HepG2 (cell line): Measurements from ENCODE around the gene GPC6. TPM values are rescaled to one million over a fixed set of nuclear protein-coding genes. Genes with fewer than 3 reads are reported as not detected.

Source experiments
- ATAC-seq: fragments of 200-7000 bp; cut with Tn5 transposase; 3 replicates; pipeline ENCODE4 v1.9.1; 2020; ENCODE audit warnings: mild to moderate bottlenecking, moderate library complexity
- BruUV-seq: library from RNA; stranded (reverse); fragments of 400-500 nt; replicated peaks from 2 replicates; lab custom pipeline; 2021; lab: Mats Ljungman, UMichigan
- CTCF ChIA-PET: fragments of 300-600 bp; formaldehyde crosslinking; extraction: SDS; loops from one replicate; lab custom pipeline; 2021; ENCODE audit warnings: low total read pairs, inconsistent platforms, low intra/inter-chr PET ratio; lab: Yijun Ruan, JAX
- POLR2A ChIA-PET: fragments of 350-600 bp; sonication (Branson Sonifier 250); formaldehyde crosslinking; loops from one replicate; lab custom pipeline; 2020; ENCODE audit warnings: antibody characterized with exemption, inconsistent platforms; lab: Yijun Ruan, JAX
- DNase-seq: peaks from one replicate; pipeline ENCODE4 v3.0.0-alpha.2; 2015; ENCODE audit warnings: low spot score
- FAIRE-seq: peaks from 3 replicates; lab custom pipeline; 2011; peaks lifted over from hg19 to GRCh38; lab: Jason Lieb, UNC
- H2AFZ ChIP-seq: one replicate; pipeline ENCODE4 v1.6.1; 2011; ENCODE audit warnings: low read length, inconsistent platforms
- H3K27ac ChIP-seq: fragments of 300-600 bp; 3 replicates; pipeline ENCODE4 v1.8.0; 2011; ENCODE audit warnings: mixed run types, mild to moderate bottlenecking, mixed read lengths, low read length, inconsistent platforms; ENCODE audit not compliant: insufficient read depth; ENCODE audit errors: extremely low read length
- H3K27me3 ChIP-seq, 2 experiments: fragments of 200-600 bp in 1 of 2; 2 replicates in 1 of 2; 3 replicates in 1 of 2; pipeline versions ENCODE4 v1.6.0 to v1.8.0; 2011; ENCODE audit warnings: low read length in 2 of 2, mild to moderate bottlenecking in 2 of 2, moderate library complexity in 2 of 2, inconsistent platforms in 1 of 2; ENCODE audit not compliant: insufficient read depth in 2 of 2, control insufficient read depth in 1 of 2
- H3K36me3 ChIP-seq, 2 experiments: fragments of 200-600 bp in 1 of 2; replicated peaks in 1 of 2; 2 replicates in 1 of 2; 3 replicates in 1 of 2; pipeline versions ENCODE4 v1.5.1 to v1.8.0; 2011; ENCODE audit warnings: low read length in 2 of 2, inconsistent platforms in 1 of 2; ENCODE audit not compliant: insufficient read depth in 2 of 2, control insufficient read depth in 1 of 2
- H3K4me1 ChIP-seq: 2 replicates; pipeline ENCODE4 v1.5.1; 2012; ENCODE audit warnings: low read length, inconsistent platforms; ENCODE audit not compliant: insufficient read depth
- H3K4me2 ChIP-seq: 2 replicates; pipeline ENCODE4 v1.6.0; 2011; ENCODE audit warnings: low read depth, low read length, inconsistent platforms
- H3K4me3 ChIP-seq, 3 experiments: fragments of 200-600 bp in 1 of 3; sonication (generic), shearing (Covaris generic) in 1 of 3; replicated peaks in 1 of 3; 2 replicates each; pipeline ENCODE4 v1.5.1; 2011 to 2016; ENCODE audit warnings: low read length in 3 of 3, inconsistent platforms in 2 of 3, low read depth in 2 of 3, mild to moderate bottlenecking in 2 of 3, control low read depth in 1 of 3, mixed read lengths in 1 of 3; ENCODE audit not compliant: insufficient read depth in 1 of 3
- H3K79me2 ChIP-seq: one replicate; pipeline ENCODE4 v1.6.1; 2011; ENCODE audit warnings: low read length, inconsistent platforms; ENCODE audit not compliant: insufficient read depth
- H3K9ac ChIP-seq: 2 replicates; pipeline ENCODE4 v1.6.0; 2011; ENCODE audit warnings: mild to moderate bottlenecking, low read depth, low read length, inconsistent platforms; ENCODE audit not compliant: insufficient read depth
- H3K9me3 ChIP-seq: 2 replicates; pipeline ENCODE4 v1.5.1; 2012; ENCODE audit warnings: mild to moderate bottlenecking, low read length
- H4K20me1 ChIP-seq: 2 replicates; pipeline ENCODE4 v1.6.0; 2011; ENCODE audit warnings: inconsistent platforms, mild to moderate bottlenecking, low read length, moderate library complexity; ENCODE audit not compliant: insufficient read depth
- CENPX ChIP-seq: sonication (generic); formaldehyde crosslinking; IDR thresholded peaks from 2 replicates; pipeline ENCODE4 v1.9.0; 2021; ENCODE audit warnings: mild to moderate bottlenecking, missing genetic modification reagents, moderate library complexity
- FOXP1 ChIP-seq, 2 experiments: fragments of 450-650 bp in 1 of 2; IDR thresholded peaks; 2 replicates each; pipeline ENCODE4 v1.6.1; 2017 to 2018; ENCODE audit warnings: antibody characterized with exemption in 1 of 2
- GFI1 ChIP-seq: sonication (generic); formaldehyde crosslinking; IDR thresholded peaks from 2 replicates; pipeline ENCODE4 v1.5.0; 2020; ENCODE audit warnings: missing genetic modification reagents, mild to moderate bottlenecking, borderline replicate concordance
- HOMEZ ChIP-seq: IDR thresholded peaks from 2 replicates; pipeline ENCODE4 v1.6.1; 2016; ENCODE audit warnings: low read depth
- MTA3 ChIP-seq: sonication (generic); formaldehyde crosslinking; IDR thresholded peaks from 2 replicates; pipeline ENCODE4 v1.4.0; 2020; ENCODE audit warnings: missing genetic modification reagents
- NCOA2 ChIP-seq: sonication (generic); formaldehyde crosslinking; IDR thresholded peaks from 2 replicates; pipeline ENCODE4 v1.8.0; 2022; ENCODE audit warnings: inconsistent platforms
- NFIC ChIP-seq: IDR thresholded peaks from 2 replicates; pipeline ENCODE4 v1.6.1; 2012; ENCODE audit warnings: mild to moderate bottlenecking, low read length, inconsistent platforms
- NR2C2 ChIP-seq: sonication (generic); formaldehyde crosslinking; IDR thresholded peaks from 2 replicates; pipeline ENCODE4 v1.4.0; 2020; ENCODE audit warnings: missing genetic modification reagents, mild to moderate bottlenecking, moderate library complexity, borderline replicate concordance
- NR2F2 ChIP-seq: IDR thresholded peaks from 2 replicates; pipeline ENCODE4 v1.6.1; 2012; ENCODE audit warnings: low read depth, inconsistent platforms, borderline replicate concordance
- PBX3 ChIP-seq: sonication (generic); formaldehyde crosslinking; IDR thresholded peaks from 2 replicates; pipeline ENCODE4 v1.8.1; 2023; ENCODE audit warnings: missing genetic modification reagents, inconsistent platforms, borderline replicate concordance
- PPARG ChIP-seq: conservative IDR thresholded peaks from 2 replicates; pipeline ENCODE4 v1.6.1; 2016; ENCODE audit warnings: missing biosample characterization, missing genetic modification reagents
- SMARCC2 ChIP-seq: fragments of 450-650 bp; IDR thresholded peaks from 2 replicates; pipeline ENCODE4 v1.6.1; 2017; ENCODE audit warnings: antibody characterized with exemption, mild to moderate bottlenecking
- ZMYM4 ChIP-seq: sonication (generic); formaldehyde crosslinking; IDR thresholded peaks from 2 replicates; pipeline ENCODE4 v1.8.1; 2023; ENCODE audit warnings: mild to moderate bottlenecking, missing genetic modification reagents
- ZNF292 ChIP-seq: sonication (generic); formaldehyde crosslinking; IDR thresholded peaks from 2 replicates; pipeline ENCODE4 v1.8.1; 2022; ENCODE audit warnings: mild to moderate bottlenecking, low read depth, missing genetic modification reagents, borderline replicate concordance
- WGBS: methylation state at CpG from one replicate; pipeline ENCODE4 v1.1.6; 2017; ENCODE audit warnings: low lambda C conversion rate; 5-methylcytosine and 5-hydroxymethylcytosine counted together
- in situ Hi-C: cut with HindIII; loops from 2 replicates; pipeline ENCODE4 v1.10.0; 2017; ENCODE audit warnings: low pct_unique_long_range_greater_than_20kb; ENCODE audit not compliant: extremely low pct_ligation_motif_present
- intact Hi-C: fragments of 100-400 bp; cut with micrococcal nuclease; formaldehyde crosslinking; loops from one replicate; pipeline ENCODE4 v1.10.0; 2022; ENCODE audit not compliant: unreplicated experiment
- polyA plus RNA-seq, 8 experiments: library from polyadenylated mRNA; depleted of rRNA in 3 of 8; stranded (reverse) in 7 of 8; unstranded in 1 of 8; fragments of >200 nt; fragmentation: Illumina TruSeq in 4 of 8; extraction: Trizol in 4 of 8; gene quantifications; 2 replicates each; pipeline versions ENCODE4 v1.2.1 to v1.2.3, GENCODE V29; 2011 to 2016; ENCODE audit warnings: low read depth in 4 of 8, missing spikeins in 1 of 8, mixed read lengths in 1 of 8; ENCODE audit not compliant: insufficient read depth in 1 of 8
- total RNA-seq, 5 experiments: library from RNA; depleted of rRNA; stranded (reverse); fragments of >200 nt; fragmentation: Illumina TruSeq; extraction: Trizol; gene quantifications; 2 replicates each; pipeline ENCODE4 v1.2.3, GENCODE V29; 2016; ENCODE audit warnings: low read depth in 1 of 5
- TF ChIP-seq, protein P1 (sequence below): sonication (generic); formaldehyde crosslinking; conservative IDR thresholded peaks from 2 replicates; pipeline ENCODE4 v1.8.0; 2022; ENCODE audit warnings: mild to moderate bottlenecking, moderate library complexity, missing genetic modification reagents
- TF ChIP-seq, protein P2 (sequence below): sonication (generic); formaldehyde crosslinking; IDR thresholded peaks from 2 replicates; pipeline ENCODE4 v1.5.0; 2020; ENCODE audit warnings: missing genetic modification reagents
- TF ChIP-seq, protein P3 (sequence below): IDR thresholded peaks from 2 replicates; pipeline ENCODE4 v1.6.1; 2012; ENCODE audit warnings: inconsistent platforms
- TF ChIP-seq, protein P4 (sequence below): IDR thresholded peaks from 2 replicates; pipeline ENCODE4 v1.6.1; 2016

Gene GPC6
- total and polyA plus RNA-seq, 2 of the 13 experiments (the other 11 are each of a cell fraction or from before 2014, with no cell fraction given), result 24.5 to 33.9 TPM

DNA sequence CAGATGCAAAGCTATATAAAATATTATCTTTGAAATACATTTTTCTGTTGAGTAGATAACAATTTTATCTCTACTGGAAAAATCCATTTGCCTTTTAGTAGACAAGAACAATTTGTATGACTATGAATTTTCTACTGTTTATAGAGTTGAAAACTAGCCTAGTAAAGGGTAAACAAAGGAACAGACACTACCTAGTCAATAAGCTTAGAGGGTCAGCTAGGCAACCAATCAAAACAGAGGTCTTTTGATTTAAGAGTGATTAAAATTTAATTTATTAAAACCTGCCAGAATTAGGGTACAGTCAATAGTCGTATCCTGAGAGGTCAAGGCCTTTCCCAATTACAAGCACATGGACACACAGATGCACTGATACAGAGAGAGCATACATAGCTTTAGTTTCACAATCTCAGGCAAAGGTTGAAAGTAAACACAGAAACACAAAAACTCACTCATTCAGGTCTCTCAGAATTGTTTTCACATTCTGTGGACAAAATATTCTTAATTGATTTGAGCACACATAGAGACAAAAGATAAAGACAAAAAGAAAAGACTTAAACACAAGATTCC is 24.5 kb upstream of the GPC6 start:
- no peaks in the 10 kb centered on the region for H3K9me3 ChIP-seq
- intact Hi-C loops (no loop called here), in situ Hi-C loops (no loop called here)
- no peaks in the 10 kb centered on the region for H3K79me2 ChIP-seq
- 0% methylated on average over 1 of the region's 1 CpG for WGBS
- ChIA-PET CTCF (no interaction called here), POLR2A (interaction anchor here (1.0 kb wide), 1 partner anchor 24 kb away, joined by 3 read pairs; the partner anchor contains the start of gene GPC6)
- no peak overlapping the region; a peak in 1 of 6 replicates for H3K4me3 ChIP-seq
- FAIRE-seq, result peak; percentile 72
- H2AFZ ChIP-seq, result no peak overlapping the region
- no TSS peak for BruUV-seq
- no peaks in the 10 kb centered on the region for H3K36me3 ChIP-seq
- peak; percentile 95 for ATAC-seq
- peak; percentile 80 for DNase-seq
- H4K20me1 ChIP-seq, result no peaks in the 10 kb centered on the region
- no peak overlapping the region for H3K27ac ChIP-seq
- peaks cover 16% of the 10 kb centered on the region for H3K4me1 ChIP-seq
- peak overlapping the region; percentile 48 for H3K4me2 ChIP-seq
- no peak overlapping the region for H3K9ac ChIP-seq
- H3K27me3 ChIP-seq, result no peaks in the 10 kb centered on the region
- TF ChIP-seq, protein P1, sequence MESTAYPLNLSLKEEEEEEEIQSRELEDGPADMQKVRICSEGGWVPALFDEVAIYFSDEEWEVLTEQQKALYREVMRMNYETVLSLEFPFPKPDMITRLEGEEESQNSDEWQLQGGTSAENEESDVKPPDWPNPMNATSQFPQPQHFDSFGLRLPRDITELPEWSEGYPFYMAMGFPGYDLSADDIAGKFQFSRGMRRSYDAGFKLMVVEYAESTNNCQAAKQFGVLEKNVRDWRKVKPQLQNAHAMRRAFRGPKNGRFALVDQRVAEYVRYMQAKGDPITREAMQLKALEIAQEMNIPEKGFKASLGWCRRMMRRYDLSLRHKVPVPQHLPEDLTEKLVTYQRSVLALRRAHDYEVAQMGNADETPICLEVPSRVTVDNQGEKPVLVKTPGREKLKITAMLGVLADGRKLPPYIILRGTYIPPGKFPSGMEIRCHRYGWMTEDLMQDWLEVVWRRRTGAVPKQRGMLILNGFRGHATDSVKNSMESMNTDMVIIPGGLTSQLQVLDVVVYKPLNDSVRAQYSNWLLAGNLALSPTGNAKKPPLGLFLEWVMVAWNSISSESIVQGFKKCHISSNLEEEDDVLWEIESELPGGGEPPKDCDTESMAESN (CRISPR knock-in tag), result 0 out of 2 replicates have a peak, but pooled peaks have one; percentile 54
- TF ChIP-seq NR2C2 (CRISPR knock-in tag) (peak; percentile 78), MTA3 (CRISPR knock-in tag) (no peak), ZMYM4 (CRISPR knock-in tag) (peak; percentile 84), PBX3 (no peak), PPARG (peak; percentile 90), HOMEZ (CRISPR knock-in tag) (peak; percentile 59; the same call in 1 of the 2 replicates), NFIC (peak; percentile 69; the same call in 1 of the 2 replicates), SMARCC2 (0 out of 2 replicates have a peak, but pooled peaks have one; percentile 36), CENPX (CRISPR knock-in tag) (no peak), ZNF292 (CRISPR knock-in tag) (peak; percentile 18; the same call in 1 of the 2 replicates), FOXP1 (IDR thresholded peaks at IDR 0.05) (peak; percentile 53; the same call in 1 of the 2 replicates), FOXP1 (CRISPR knock-in tag; IDR thresholded peaks at IDR 0.05) (peak; percentile 95), GFI1 (CRISPR knock-in tag) (peak; percentile 89), NCOA2 (CRISPR knock-in tag) (peak; percentile 93), NR2F2 (peak; percentile 92)
- TF ChIP-seq, protein P2, sequence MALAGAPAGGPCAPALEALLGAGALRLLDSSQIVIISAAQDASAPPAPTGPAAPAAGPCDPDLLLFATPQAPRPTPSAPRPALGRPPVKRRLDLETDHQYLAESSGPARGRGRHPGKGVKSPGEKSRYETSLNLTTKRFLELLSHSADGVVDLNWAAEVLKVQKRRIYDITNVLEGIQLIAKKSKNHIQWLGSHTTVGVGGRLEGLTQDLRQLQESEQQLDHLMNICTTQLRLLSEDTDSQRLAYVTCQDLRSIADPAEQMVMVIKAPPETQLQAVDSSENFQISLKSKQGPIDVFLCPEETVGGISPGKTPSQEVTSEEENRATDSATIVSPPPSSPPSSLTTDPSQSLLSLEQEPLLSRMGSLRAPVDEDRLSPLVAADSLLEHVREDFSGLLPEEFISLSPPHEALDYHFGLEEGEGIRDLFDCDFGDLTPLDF (CRISPR knock-in tag), result 0 out of 2 replicates have a peak, but pooled peaks have one; percentile 14
- TF ChIP-seq, protein P3, sequence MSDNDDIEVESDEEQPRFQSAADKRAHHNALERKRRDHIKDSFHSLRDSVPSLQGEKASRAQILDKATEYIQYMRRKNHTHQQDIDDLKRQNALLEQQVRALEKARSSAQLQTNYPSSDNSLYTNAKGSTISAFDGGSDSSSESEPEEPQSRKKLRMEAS, result peak; percentile 48; the same call in 1 of the 2 replicates
- TF ChIP-seq, protein P4, sequence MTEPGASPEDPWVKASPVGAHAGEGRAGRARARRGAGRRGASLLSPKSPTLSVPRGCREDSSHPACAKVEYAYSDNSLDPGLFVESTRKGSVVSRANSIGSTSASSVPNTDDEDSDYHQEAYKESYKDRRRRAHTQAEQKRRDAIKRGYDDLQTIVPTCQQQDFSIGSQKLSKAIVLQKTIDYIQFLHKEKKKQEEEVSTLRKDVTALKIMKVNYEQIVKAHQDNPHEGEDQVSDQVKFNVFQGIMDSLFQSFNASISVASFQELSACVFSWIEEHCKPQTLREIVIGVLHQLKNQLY, result peak; percentile 47; the same call in 1 of the 2 replicates
